Left renal pelvis (tissue), 4 donors: ENCODE data around the gene TMEM101. TPM values are rescaled to one million over a fixed set of nuclear protein-coding genes. Genes with fewer than 3 reads are reported as not detected.
"Not testable (repeated sequence)": the region's sequence is repeated elsewhere in the genome, so short reads cannot be mapped to it uniquely, and the experiment has no call there.

ENCODE experiments used
- DNase-seq, 4 donors: peaks; one replicate each; pipeline ENCODE4 v3.0.0-alpha.2; 2013; ENCODE audit warnings: low read depth in 4 of 4, low spot score in 3 of 4
- polyA plus RNA-seq, 4 donors: library from polyadenylated mRNA; unstranded; fragments of 120-200 nt; gene quantifications; one replicate each; pipeline ENCODE4 v1.2.1, GENCODE V29; 2013; ENCODE audit not compliant: insufficient read length in 4 of 4

The TMEM101 gene
- polyA plus RNA-seq, 4 donors = 26.9 to 47.5 (median 37.3) TPM

DNA sequence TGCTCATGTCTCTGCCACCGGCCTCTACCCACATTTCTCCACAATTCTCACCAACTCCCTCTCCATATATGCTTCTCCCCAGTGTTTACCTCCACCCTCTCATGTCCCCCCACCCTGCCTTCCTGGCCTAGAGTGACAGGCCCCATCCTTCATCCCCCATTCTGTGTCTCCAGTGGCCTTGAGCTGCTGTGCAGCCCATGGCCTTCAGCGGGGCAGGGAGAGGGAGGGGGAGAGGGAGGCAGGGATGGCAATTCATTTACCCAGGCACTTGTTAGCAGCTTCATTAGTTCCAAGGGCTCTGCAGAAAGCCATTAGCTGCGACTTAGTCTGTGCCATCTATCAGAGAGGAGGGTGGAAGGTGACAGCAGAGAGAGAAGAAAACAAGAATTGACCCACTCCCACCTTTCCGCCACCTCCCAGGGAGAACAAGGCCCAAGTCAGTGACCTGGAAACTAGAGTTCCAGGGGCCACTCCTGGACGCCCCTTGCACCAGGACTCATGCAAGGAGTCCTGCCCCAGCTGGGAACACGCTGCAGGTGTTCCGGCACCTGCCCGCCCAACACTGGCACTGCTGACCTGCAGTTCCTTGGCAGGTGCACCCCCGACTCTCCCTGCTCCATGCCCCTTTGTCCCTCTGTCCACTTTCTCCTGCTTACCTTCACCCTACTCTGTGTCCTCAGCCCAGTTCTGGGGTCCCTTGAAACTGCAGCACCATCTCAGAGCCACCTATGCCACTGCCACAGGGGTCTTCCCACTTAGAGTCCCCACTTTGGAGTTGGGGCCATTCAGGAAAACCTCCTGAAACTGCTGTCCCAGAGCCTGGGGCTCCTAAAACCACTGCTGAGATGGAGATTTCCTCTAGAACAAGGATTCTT lies 37.6 kb downstream of the TMEM101 start:
- DNase-seq = no peak

DNA sequence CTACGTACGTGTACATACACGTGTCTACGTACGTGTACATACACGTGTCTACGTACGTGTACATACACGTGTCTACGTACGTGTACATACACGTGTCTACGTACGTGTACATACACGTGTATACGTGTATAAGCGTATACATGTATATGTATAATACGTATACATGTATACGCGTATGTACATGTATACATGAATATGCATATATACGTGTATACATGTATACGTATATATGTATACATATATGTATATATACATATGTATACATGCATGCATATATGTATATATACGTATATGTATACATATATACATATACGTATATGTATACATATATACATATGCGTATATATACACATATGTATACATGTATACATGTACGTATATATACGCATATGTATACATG lies 38.9 kb downstream of the TMEM101 start:
- no peak for DNase-seq

GRCh38 chr17:43974382-43975266 lies 40.1 kb downstream of the TMEM101 start:
- DNase-seq = no peak

DNA sequence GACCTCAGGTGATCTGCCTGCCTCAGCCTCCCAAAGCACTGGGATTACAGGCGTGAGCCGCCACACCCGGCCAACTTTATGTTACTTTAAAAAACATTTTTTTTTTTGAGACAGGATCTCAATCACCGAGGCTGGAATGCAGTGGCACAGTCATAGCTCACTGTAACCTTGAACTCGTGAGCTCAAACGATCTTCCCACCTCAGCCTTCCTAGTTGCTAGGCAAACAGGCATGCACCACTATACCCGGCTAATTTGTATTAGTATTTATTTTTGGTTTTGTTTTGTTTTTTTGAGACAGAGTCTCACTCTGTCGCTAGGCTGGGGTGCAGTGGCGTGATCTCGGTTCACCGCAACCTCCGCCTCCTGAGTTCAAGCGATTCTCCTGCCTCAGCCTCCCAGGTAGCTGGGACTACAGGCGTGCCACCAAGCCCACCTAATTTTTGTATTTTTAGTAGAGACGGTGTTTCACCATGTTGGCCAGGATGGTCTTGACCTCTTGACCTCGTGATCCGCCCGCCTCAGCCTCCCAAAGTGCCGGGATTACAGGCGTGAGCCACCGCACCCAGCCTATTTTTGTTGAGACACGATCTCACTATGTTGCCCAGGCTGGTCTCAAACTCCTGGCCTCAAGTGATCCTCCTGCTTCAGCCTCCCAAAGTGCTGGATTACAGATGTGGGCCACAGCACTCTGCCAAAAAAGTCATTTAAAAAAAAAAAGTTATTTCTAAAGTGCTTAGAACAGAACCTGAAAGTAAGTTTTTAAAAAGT lies 42.1 kb downstream of the TMEM101 start:
- not testable (repeated sequence) for DNase-seq

- DNase-seq = not testable (repeated sequence)
Observed at GRCh38 chr17:43971436-43971835, 43.3 kb downstream of the TMEM101 start.

GRCh38 chr17:43970366-43970765 lies 44.4 kb downstream of the TMEM101 start:
- DNase-seq = no peak

DNA sequence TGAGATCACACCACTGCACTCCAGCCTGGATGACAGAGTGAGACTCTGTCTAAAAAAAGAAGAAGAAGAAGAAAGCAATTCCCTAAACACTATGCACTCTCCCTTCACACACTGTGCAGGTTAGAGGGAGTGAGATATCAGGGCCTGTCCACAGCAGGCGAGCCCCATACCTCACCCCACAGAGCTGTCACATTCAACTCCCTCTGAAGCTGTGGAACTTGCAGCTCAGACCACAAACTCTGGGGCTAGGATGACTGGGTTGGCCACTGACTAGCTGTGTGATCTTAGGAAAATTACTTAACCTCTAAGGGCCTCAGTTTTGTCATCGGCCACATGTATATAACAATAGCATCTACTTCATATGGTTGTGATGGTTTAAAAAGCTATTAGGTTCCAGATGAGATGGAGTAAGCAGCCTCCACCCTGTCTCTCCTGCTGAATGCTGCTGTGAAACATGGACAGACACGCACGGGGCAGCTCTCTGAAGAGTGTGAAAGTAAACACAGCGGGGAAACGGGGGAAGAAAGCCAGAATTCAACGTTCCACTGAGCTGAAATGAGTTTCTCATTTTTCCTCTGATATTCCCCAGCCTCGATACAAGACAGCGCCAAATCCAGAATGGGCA lies 47.4 kb downstream of the TMEM101 start:
- no peak for DNase-seq

DNA sequence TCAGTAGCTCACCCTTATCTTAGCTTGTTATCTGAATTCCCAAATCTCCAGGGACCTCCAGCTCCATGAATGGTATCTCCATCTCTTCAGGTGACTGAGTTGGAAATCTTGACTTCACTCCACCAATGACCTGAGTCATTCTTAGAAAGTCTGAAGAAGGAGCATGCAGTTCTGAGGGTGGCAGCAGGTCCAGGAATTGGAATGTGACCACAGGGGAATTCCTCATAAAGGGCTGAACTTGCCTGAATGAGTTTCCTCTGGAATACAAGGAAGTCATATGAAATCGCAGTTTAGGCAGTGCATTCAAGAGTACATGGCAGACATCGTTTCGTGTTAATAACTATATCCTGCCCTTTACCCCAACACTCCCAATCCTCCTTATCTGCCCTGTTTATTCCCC lies 48.5 kb downstream of the TMEM101 start:
- no peak for DNase-seq

DNA sequence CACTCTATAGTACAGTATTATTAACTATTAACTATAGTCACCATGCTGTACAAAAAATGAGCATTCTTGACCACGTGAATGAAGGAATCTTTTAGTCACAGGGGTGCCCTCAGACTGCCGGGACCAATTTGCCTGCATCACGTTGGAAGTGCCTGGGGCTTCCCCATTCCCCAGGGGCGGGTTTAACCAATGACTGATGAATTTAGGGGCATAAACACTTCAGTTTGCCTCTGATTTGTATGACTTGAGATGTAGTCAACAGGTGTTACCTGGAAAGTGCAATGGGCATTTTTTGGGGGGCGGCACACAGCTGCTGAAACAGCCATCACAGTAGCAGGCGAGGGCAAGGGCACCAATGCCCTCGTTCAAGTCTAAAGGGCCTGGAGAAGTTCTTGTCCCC lies 52.3 kb downstream of the TMEM101 start:
- no peak for DNase-seq

DNA sequence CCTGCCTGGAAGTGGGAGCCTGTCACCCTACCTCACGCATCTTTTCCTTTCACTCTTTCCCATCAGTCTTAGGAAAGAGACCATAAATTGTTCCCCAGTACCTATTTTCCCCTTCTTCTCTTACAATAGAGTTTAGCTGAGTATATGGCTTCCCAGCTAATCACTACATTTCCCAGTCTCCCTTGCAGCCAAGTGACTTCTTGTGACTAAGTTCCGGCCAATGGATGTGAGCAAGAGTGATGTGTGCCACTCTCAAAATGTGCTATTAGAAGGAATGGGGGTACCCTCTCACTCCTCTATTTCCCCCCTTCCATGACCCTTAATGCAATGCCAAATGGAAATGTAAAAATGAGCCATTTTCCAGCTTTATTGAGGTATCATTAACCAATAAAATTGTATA lies 52.8 kb downstream of the TMEM101 start:
- no peak for DNase-seq

- not testable (repeated sequence) for DNase-seq
Observed at GRCh38 chr17:43961292-43961691, 53.5 kb downstream of the TMEM101 start.

Other genes with a start within 250 kb of the TMEM101 start
- gene DUSP3, start 236.0 kb downstream of the TMEM101 start, polyA plus RNA-seq = 10 to 100 TPM; 27.6 to 67.8 (median 58.5) TPM
- gene CFAP97D1, start 234.5 kb downstream of the TMEM101 start, polyA plus RNA-seq = under 1 TPM in 3 of 4 donors, not detected in 1; 0.04 to 0.11 (median 0.04) TPM
- 10 to 100 TPM in 2 of 4 donors, 1 to 10 TPM in 2; 8.0 to 15.3 (median 11.4) TPM for gene MPP3, start 181.8 kb downstream of the TMEM101 start, polyA plus RNA-seq
- gene CD300LG, start 167.8 kb downstream of the TMEM101 start, polyA plus RNA-seq = 1 to 10 TPM in 1 of 4 donors, under 1 TPM in 3; 0.83 to 1.9 (median 0.92) TPM
- gene MPP2, start 107.4 kb downstream of the TMEM101 start, polyA plus RNA-seq = 1 to 10 TPM; 5.8 to 7.7 (median 6.1) TPM
- gene PPY, start 72.5 kb downstream of the TMEM101 start, polyA plus RNA-seq = under 1 TPM in 2 of 4 donors, not detected in 2; 0.34 to 0.43 TPM
- under 1 TPM in 2 of 4 donors, not detected in 2; 0.24 to 0.30 TPM for gene PYY, start 61.0 kb downstream of the TMEM101 start, polyA plus RNA-seq
- gene NAGS, start 10.3 kb downstream of the TMEM101 start, polyA plus RNA-seq = 1 to 10 TPM in 3 of 4 donors, under 1 TPM in 1; 0.93 to 3.6 (median 2.8) TPM
- gene LSM12, start 51.7 kb upstream of the TMEM101 start, polyA plus RNA-seq = 10 to 100 TPM; 34.2 to 48.7 (median 41.2) TPM
- gene G6PC3, start 55.8 kb upstream of the TMEM101 start, polyA plus RNA-seq = 10 to 100 TPM; 59.9 to 91.7 (median 73.9) TPM
- 10 to 100 TPM; 42.3 to 54.2 (median 47.3) TPM for gene HDAC5, start 108.7 kb upstream of the TMEM101 start, polyA plus RNA-seq
- gene HROB, start 127.0 kb upstream of the TMEM101 start, polyA plus RNA-seq = 1 to 10 TPM; 4.1 to 5.3 (median 4.6) TPM
- 1 to 10 TPM; 1.1 to 4.0 (median 2.1) TPM for gene ASB16, start 155.7 kb upstream of the TMEM101 start, polyA plus RNA-seq
- gene TMUB2, start 172.0 kb upstream of the TMEM101 start, polyA plus RNA-seq = 10 to 100 TPM; 40.0 to 54.2 (median 42.8) TPM
- gene ATXN7L3, start 184.9 kb upstream of the TMEM101 start, polyA plus RNA-seq = 10 to 100 TPM; 54.6 to 71.1 (median 68.9) TPM
- 100 to 1,000 TPM; 121 to 137 (median 129) TPM for gene UBTF, start 204.7 kb upstream of the TMEM101 start, polyA plus RNA-seq